VCaP (cell line): ENCODE data around the gene COL4A2.

Experiments
- H3K27ac ChIP-seq: fragments of 450-650 bp; 2 replicates; pipeline ENCODE4 v1.5.1; 2017
- TF ChIP-seq, protein P1 (sequence below): fragments of 450-650 bp; conservative IDR thresholded peaks from 2 replicates; pipeline ENCODE4 v1.5.1; 2017; ENCODE audit warnings: mild to moderate bottlenecking, moderate library complexity

COL4A2 gene

DNA sequence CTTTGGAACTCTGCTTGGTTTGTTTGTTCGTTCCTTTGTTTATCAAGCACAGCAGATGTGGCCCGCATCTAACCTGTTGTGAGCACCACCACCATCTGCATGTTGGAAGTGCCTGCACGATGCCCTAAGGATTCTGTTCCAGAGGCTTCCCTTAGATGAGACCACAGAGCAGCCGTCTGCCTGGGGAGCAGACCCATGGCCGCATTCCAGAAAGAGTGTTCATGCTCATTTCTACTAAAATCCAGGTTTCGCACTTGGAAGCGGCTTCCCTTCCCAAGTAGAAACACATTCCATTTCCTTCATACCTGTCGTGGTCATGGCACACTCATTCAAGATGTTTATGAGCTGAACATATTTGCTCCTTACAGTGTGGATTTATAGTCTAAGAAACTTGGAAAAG, 27.2 kb downstream of the COL4A2 start:
- H3K27ac ChIP-seq = no peak overlapping the region
- TF ChIP-seq, protein P1, sequence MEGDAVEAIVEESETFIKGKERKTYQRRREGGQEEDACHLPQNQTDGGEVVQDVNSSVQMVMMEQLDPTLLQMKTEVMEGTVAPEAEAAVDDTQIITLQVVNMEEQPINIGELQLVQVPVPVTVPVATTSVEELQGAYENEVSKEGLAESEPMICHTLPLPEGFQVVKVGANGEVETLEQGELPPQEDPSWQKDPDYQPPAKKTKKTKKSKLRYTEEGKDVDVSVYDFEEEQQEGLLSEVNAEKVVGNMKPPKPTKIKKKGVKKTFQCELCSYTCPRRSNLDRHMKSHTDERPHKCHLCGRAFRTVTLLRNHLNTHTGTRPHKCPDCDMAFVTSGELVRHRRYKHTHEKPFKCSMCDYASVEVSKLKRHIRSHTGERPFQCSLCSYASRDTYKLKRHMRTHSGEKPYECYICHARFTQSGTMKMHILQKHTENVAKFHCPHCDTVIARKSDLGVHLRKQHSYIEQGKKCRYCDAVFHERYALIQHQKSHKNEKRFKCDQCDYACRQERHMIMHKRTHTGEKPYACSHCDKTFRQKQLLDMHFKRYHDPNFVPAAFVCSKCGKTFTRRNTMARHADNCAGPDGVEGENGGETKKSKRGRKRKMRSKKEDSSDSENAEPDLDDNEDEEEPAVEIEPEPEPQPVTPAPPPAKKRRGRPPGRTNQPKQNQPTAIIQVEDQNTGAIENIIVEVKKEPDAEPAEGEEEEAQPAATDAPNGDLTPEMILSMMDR = no peak

DNA sequence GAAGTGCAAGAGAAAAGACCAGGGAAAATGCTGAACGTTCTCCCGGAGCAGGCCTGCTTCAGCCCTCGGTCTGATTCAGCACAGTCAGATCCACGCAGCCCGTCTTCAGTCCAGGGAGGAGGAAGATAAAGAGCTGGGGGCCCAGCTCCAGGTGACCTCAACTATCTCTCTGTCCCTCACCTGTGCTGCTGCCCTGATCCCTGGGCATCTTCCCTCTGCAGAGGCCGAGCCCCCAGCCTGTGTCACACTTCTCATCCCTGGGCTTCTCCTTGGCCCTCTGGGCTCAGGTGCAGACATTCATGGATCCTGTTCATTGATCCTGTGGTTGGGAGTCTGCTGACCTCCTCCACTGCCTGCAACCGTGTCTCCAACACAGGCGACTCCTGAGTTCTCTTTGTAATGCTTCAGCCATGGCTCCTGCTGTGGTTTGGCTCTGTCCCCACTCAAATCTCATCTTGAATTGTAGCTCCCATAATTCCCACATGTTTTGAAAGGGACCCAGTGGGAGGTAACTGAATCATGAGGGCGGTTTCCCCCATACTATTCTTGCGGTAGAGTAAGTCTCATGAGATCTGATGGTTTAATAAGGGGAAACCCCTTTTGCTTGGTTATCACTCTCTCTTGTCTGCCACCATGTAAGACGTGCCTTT, 27.9 kb downstream of the COL4A2 start:
- TF ChIP-seq, protein P1 = no peak
- no peak overlapping the region for H3K27ac ChIP-seq

DNA sequence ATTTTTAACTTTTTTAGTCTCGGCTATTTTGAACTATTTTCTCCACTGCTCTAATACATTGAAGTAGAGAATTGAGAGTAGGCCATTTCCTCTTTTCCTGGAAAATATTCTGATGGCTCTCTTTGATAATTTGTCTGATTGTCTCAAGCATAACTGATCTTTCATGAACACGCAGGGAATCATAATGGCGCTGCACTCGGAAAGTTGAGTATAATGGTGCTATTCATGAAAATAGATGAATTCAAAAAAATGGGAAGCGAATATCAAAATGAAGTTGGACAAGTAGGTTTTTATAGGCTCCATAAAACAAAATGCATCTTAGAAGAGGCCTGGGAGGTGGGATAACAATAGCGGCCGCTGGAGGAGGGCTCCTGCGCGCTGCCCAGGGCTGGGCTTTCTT, 29.0 kb downstream of the COL4A2 start:
- H3K27ac ChIP-seq = no peak overlapping the region
- TF ChIP-seq, protein P1 = no peak

DNA sequence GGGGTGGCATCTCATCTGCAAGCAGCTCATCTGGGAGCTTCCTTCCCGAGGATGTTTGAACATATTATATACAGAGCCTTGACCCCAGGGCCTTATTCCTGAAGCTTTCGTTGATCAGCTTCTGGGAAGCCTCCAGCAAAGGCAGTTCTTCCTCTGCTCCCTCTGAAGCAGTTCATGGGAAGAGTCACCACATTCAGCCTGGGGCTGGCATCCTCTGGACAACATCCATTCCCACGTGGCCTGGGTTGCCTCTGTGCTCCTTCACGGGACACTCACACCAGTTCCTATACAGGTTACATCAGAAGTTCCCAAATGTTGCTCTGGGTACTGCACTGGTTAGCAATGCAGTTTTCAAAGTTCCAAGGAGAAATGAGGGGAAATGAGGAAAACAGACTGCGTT, 29.6 kb downstream of the COL4A2 start:
- TF ChIP-seq, protein P1 = no peak
- no peak overlapping the region for H3K27ac ChIP-seq

DNA sequence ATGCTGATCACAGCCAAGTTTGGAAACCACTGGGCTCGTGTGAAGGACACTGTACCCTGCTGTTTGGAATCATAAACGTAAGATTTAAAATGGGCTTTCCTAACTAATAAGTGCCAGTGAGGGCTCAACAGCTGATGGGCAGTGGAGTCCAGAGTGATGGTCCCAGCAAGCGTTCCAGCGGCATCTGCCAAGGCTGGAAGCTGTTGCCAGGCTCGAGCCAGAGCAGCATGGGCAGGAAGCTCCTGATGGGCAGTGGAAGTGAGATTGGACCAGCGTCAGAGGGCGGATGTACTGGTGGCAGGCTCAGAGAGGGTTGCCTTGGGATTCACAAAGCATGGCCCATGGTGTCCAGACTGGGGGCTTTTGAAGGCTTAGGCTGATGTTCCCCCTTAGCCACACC, 30.2 kb downstream of the COL4A2 start:
- TF ChIP-seq, protein P1 = no peak
- no peak overlapping the region for H3K27ac ChIP-seq

DNA sequence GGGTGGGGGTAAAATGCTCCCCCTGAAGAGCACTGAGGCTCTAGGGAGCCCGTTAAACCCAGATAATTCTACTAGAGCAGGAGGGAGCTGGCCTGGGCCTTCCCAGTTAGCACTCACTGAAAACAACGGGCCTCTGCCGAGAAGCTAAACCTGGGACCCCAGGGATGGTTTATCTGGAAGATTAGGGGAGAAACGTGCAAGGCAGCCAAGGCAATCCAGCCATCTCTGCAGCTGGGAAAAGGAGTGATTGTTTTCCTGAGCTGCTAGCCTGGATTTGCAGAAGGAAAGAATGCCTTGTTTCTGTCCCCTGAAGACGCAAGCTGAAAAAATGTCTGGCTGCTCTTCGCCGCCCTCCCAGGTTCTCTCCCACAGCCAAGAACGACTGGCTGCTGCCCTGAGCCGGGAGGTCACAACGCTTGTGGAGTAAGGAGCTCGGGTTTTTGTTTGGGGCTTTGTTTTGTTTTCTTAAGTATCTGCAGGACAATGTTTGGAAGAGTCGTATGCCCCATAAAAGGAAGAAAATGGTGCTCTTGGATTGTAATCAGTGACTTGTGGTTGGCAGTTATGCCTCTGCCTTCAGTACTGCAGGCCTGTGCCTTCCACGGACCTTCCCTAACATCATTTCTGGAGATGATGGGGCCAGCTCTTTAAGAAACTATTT, 31.5 kb downstream of the COL4A2 start:
- no peak overlapping the region for H3K27ac ChIP-seq
- TF ChIP-seq, protein P1 = no peak

DNA sequence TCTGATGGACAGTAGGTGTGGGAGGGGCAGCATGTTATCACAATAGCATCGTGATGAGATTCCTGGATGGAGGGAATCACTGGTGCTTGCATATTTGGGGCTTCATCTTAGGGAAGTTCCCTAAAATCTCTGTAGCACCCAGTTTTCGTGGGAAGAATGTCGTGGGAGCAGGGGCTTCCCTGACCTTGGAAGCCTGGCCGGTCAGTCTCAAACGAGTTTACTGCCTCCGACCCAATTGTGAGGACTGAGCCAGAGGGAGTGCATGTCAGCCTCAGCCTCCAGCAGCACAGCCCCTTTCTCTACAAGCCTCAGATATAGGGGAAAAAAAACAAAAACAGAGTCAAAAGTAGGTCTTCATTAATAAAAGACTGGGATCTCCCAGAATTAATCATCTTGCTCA, 32.2 kb downstream of the COL4A2 start:
- TF ChIP-seq, protein P1 = no peak
- no peak overlapping the region for H3K27ac ChIP-seq
